Lung microvascular endothelial cell (primary cell): ENCODE data around the gene PRKG1. TPM values are rescaled to one million over a fixed set of nuclear protein-coding genes. Genes with fewer than 3 reads are reported as not detected.

Source experiments
- DNase-seq, 2 donors: peaks; one replicate each; pipeline versions ENCODE4 v3.0.0 to v3.0.0-alpha.2; 2010; ENCODE audit warnings: low read depth in 2 of 2
- total RNA-seq: library from RNA; depleted of rRNA; stranded (reverse); fragments of >200 nt; gene quantifications from 2 replicates; pipeline ENCODE4 v1.2.1, GENCODE V29; 2014

The PRKG1 gene
- total RNA-seq, 1 donor from 2014 or later, result 3.6 TPM

GRCh38 chr10:52287866-52288265, 1213.6 kb downstream of the PRKG1 start:
- DNase-seq, result no peak

- no peak for DNase-seq
Measured at GRCh38 chr10:52297747-52298146, 1223.5 kb downstream of the PRKG1 start.

GRCh38 chr10:52300599-52301277, 1226.5 kb downstream of the PRKG1 start:
- no peak for DNase-seq

GRCh38 chr10:52308251-52309031, 1234.2 kb downstream of the PRKG1 start:
- DNase-seq, result peak; percentile 86 to 89

GRCh38 chr10:52312942-52313255, 1238.6 kb downstream of the PRKG1 start:
- peak in 1 of 2 donors; percentile 20 for DNase-seq

GRCh38 chr10:52313256-52313932, 1239.1 kb downstream of the PRKG1 start:
- DNase-seq, result peak; percentile 17 to 28

GRCh38 chr10:52313933-52314821, 1239.9 kb downstream of the PRKG1 start, which contains the start of gene DKK1:
TSS of gene DKK1 (plus strand) at chr10:52314281. CDS start at chr10:52314435, 154 bp downstream.
- peak; percentile 85 to 91 for DNase-seq

GRCh38 chr10:52314822-52315552, 1240.7 kb downstream of the PRKG1 start:
- DNase-seq, result peak; percentile 57 to 73

GRCh38 chr10:52316001-52316400, 1241.7 kb downstream of the PRKG1 start:
- DNase-seq, result peak; percentile 24 to 56

- peak in 1 of 2 donors; percentile 7 for DNase-seq
Measured at GRCh38 chr10:52316500-52316899, 1242.2 kb downstream of the PRKG1 start.

- peak; percentile 18 to 52 for DNase-seq
Measured at GRCh38 chr10:52318136-52318701, 1243.9 kb downstream of the PRKG1 start.

- DNase-seq, result peak; percentile 41 to 91
Measured at GRCh38 chr10:52318822-52319464, 1244.7 kb downstream of the PRKG1 start.

- DNase-seq, result no peak
Measured at GRCh38 chr10:52319926-52320325, 1245.6 kb downstream of the PRKG1 start.

- no peak for DNase-seq
Measured at GRCh38 chr10:52322323-52322722, 1248.0 kb downstream of the PRKG1 start.

GRCh38 chr10:52322936-52323335, 1248.6 kb downstream of the PRKG1 start:
- no peak for DNase-seq

- DNase-seq, result no peak
Measured at GRCh38 chr10:52326382-52326781, 1252.1 kb downstream of the PRKG1 start.

- DNase-seq, result no peak
Measured at GRCh38 chr10:52331638-52332364, 1257.5 kb downstream of the PRKG1 start.

GRCh38 chr10:52332815-52333214, 1258.5 kb downstream of the PRKG1 start:
- peak; percentile 7 to 32 for DNase-seq

- DNase-seq, result peak; percentile 20 to 60
Measured at GRCh38 chr10:52334595-52334994, 1260.3 kb downstream of the PRKG1 start.
